ENCODE data around the gene MMD. TPM values are rescaled to one million over a fixed set of nuclear protein-coding genes. Genes with fewer than 3 reads are reported as not detected.

Gene MMD
- total and polyA plus RNA-seq, 2 of the 13 experiments (the other 11 are each of a cell fraction or from before 2014, with no cell fraction given) = 121 to 225 TPM

- TF ChIP-seq JARID2 (CRISPR knock-in tag; IDR thresholded peaks at IDR 0.05; ENCODE audit: insufficient replicate concordance) (peak; percentile 61), BCL6 (CRISPR knock-in tag; IDR thresholded peaks at IDR 0.05) (0 out of 2 replicates have a peak, but pooled peaks have one; percentile 38), IRF1 (CRISPR knock-in tag; IDR thresholded peaks at IDR 0.05; ENCODE audit: low read depth) (no peak), REPIN1 (CRISPR knock-in tag; IDR thresholded peaks at IDR 0.05; ENCODE audit: borderline replicate concordance, low read depth) (peak; percentile 38; the same call in 1 of the 2 replicates), ZNF264 (CRISPR knock-in tag; IDR thresholded peaks at IDR 0.05) (0 out of 2 replicates have a peak, but pooled peaks have one; percentile 39), ZNF317 (CRISPR knock-in tag; IDR thresholded peaks at IDR 0.05) (0 out of 2 replicates have a peak, but pooled peaks have one; percentile 44), XRCC5 (optimal IDR thresholded peaks at IDR 0.05; ENCODE audit: low read length) (peak; percentile 74), ZNF451 (CRISPR knock-in tag; IDR thresholded peaks at IDR 0.05) (no peak), MXD4 (CRISPR knock-in tag; IDR thresholded peaks at IDR 0.05) (peak; percentile 75), MIER3 (CRISPR knock-in tag; IDR thresholded peaks at IDR 0.05; ENCODE audit: borderline replicate concordance) (0 out of 2 replicates have a peak, but pooled peaks have one; percentile 42), NFRKB (IDR thresholded peaks at IDR 0.05) (no peak), ZNF205 (CRISPR knock-in tag; IDR thresholded peaks at IDR 0.05) (0 out of 2 replicates have a peak, but pooled peaks have one; percentile 47), ASH2L (IDR thresholded peaks at IDR 0.05; ENCODE audit: insufficient read length, low read depth, low read length) (peak; percentile 22), HMGXB3 (CRISPR knock-in tag; IDR thresholded peaks at IDR 0.05; ENCODE audit: borderline replicate concordance) (0 out of 2 replicates have a peak, but pooled peaks have one; percentile 35), HDAC2 (CRISPR knock-in tag; IDR thresholded peaks at IDR 0.05) (peak; percentile 55; the same call in 1 of the 2 replicates), PREB (CRISPR knock-in tag; IDR thresholded peaks at IDR 0.05) (no peak), ZNF710 (CRISPR knock-in tag; IDR thresholded peaks at IDR 0.05; ENCODE audit: borderline replicate concordance) (peak; percentile 42; the same call in 1 of the 2 replicates), ZIK1 (CRISPR knock-in tag; IDR thresholded peaks at IDR 0.05; ENCODE audit: borderline replicate concordance, low read depth) (no peak), ZSCAN31 (CRISPR knock-in tag; IDR thresholded peaks at IDR 0.05; ENCODE audit: low read depth) (no peak), SP140L (CRISPR knock-in tag; IDR thresholded peaks at IDR 0.05; ENCODE audit: borderline replicate concordance) (peak; percentile 63; the same call in 1 of the 2 replicates), RARA (CRISPR knock-in tag; IDR thresholded peaks at IDR 0.05) (peak; percentile 13; the same call in 1 of the 2 replicates), SP1 (IDR thresholded peaks at IDR 0.05) (no peak), SP1 (CRISPR knock-in tag; IDR thresholded peaks at IDR 0.05) (peak; percentile 36; the same call in 1 of the 2 replicates)
These were observed 72.8 kb downstream of the MMD start (continued) for GRCh38 chr17:55348749-55349354.
